Uterus (tissue), 4 donors: Measurements from ENCODE around the gene SV2C. TPM values are rescaled to one million over a fixed set of nuclear protein-coding genes. Genes with fewer than 3 reads are reported as not detected.

Source experiments
- DNase-seq, 2 donors: peaks; one replicate each; pipeline ENCODE4 v3.0.0-alpha.2; 2019 to 2020
- H3K27ac ChIP-seq, 2 donors: fragments of 200-600 bp; sonication (generic); 1 replicate in 1 of 2; 2 replicates in 1 of 2; pipeline ENCODE4 v1.5.1; 2016 to 2018
- H3K27me3 ChIP-seq, 2 donors: fragments of 200-600 bp; sonication (generic); one replicate each; pipeline ENCODE4 v1.5.1; 2018 to 2019; ENCODE audit warnings: control low read depth in 1 of 2
- H3K36me3 ChIP-seq, 2 donors: fragments of 200-600 bp; sonication (generic); one replicate each; pipeline ENCODE4 v1.5.1; 2019; ENCODE audit warnings: control low read depth in 1 of 2
- H3K4me1 ChIP-seq, 2 donors: fragments of 200-600 bp; sonication (generic); one replicate each; pipeline ENCODE4 v1.5.1; 2018 to 2019; ENCODE audit warnings: control low read depth in 1 of 2
- H3K4me3 ChIP-seq, 2 donors: fragments of 200-600 bp; sonication (generic); 1 replicate in 1 of 2; 2 replicates in 1 of 2; pipeline ENCODE4 v1.5.1; 2018 to 2019; ENCODE audit warnings: mild to moderate bottlenecking in 1 of 2
- H3K9me3 ChIP-seq, 2 donors: fragments of 200-600 bp; sonication (generic); one replicate each; pipeline ENCODE4 v1.5.1; 2019; ENCODE audit warnings: control low read depth in 1 of 2
- CTCF ChIP-seq, 4 experiments: fragments of 200-600 bp in 2 of 4; fragments of 450-650 bp in 2 of 4; sonication (generic) in 2 of 4; IDR thresholded peaks; one replicate each; pipeline ENCODE4 v1.5.1; 2016 to 2019; ENCODE audit warnings: antibody characterized with exemption in 4 of 4, mild to moderate bottlenecking in 2 of 4, moderate library complexity in 1 of 4
- POLR2A ChIP-seq, 2 donors: fragments of 450-650 bp; IDR thresholded peaks; one replicate each; pipeline ENCODE4 v1.6.1; 2016; ENCODE audit warnings: antibody characterized with exemption in 2 of 2, mild to moderate bottlenecking in 1 of 2, moderate library complexity in 1 of 2
- intact Hi-C: fragments of 100-400 bp; cut with DNase I; formaldehyde crosslinking; loops from one replicate; pipeline ENCODE4 v1.15.1; 2023; ENCODE audit warnings: low total_unique reads
- total RNA-seq, 4 donors: library from RNA; depleted of rRNA in 3 of 4; stranded (reverse); fragments of >200 nt in 3 of 4; gene quantifications; one replicate each; pipeline versions ENCODE4 v1.1.0 to v1.2.4, GENCODE V29; 2014 to 2023
- donor health status: DM: yes; HTN: yes; CAD: no.

SV2C gene
- total RNA-seq, 4 donors from 2014 or later: 0.21 to 3.7 TPM; not detected in 2

GRCh38 chr5:76046741-76047140 lies 36.4 kb upstream of the SV2C start:
- no peaks in the 10 kb centered on the region for H3K27me3 ChIP-seq
- H3K27ac ChIP-seq: no peak overlapping the region
- no peaks in the 10 kb centered on the region for H3K9me3 ChIP-seq
- no peaks in the 10 kb centered on the region for H3K36me3 ChIP-seq
- no peak for TF ChIP-seq POLR2A (IDR thresholded peaks at IDR 0.05)
- no peak for TF ChIP-seq CTCF (IDR thresholded peaks at IDR 0.05)
- H3K4me3 ChIP-seq: no peak overlapping the region
- intact Hi-C loops: no loop called here
- no peak for DNase-seq
- no peaks in the 10 kb centered on the region for H3K4me1 ChIP-seq

- Histone ChIP-seq H3K27ac (no peak overlapping the region), H3K27me3 (no peaks in the 10 kb centered on the region), H3K4me1 (no peaks in the 10 kb centered on the region), H3K4me3 (no peak overlapping the region), H3K9me3 (no peaks in the 10 kb centered on the region), H3K36me3 (no peaks in the 10 kb centered on the region)
- no peak for DNase-seq
- intact Hi-C loops: no loop called here
- no peak for TF ChIP-seq CTCF (IDR thresholded peaks at IDR 0.05)
- no peak for TF ChIP-seq POLR2A (IDR thresholded peaks at IDR 0.05)
These were observed 33.0 kb upstream of the SV2C start for GRCh38 chr5:76050134-76050533.

GRCh38 chr5:76062502-76063041 lies 20.6 kb upstream of the SV2C start:
- no peak for DNase-seq
- Histone ChIP-seq H3K9me3 (no peaks in the 10 kb centered on the region), H3K4me1 (no peaks in the 10 kb centered on the region), H3K4me3 (no peak overlapping the region), H3K27ac (no peak overlapping the region), H3K27me3 (no peaks in the 10 kb centered on the region), H3K36me3 (no peaks in the 10 kb centered on the region)
- TF ChIP-seq POLR2A (IDR thresholded peaks at IDR 0.05): no peak
- intact Hi-C loops: no loop called here

GRCh38 chr5:76065258-76065657 lies 17.9 kb upstream of the SV2C start:
- intact Hi-C loops: no loop called here

GRCh38 chr5:76069061-76069735 lies 14.0 kb upstream of the SV2C start:
- H3K4me1 ChIP-seq: no peaks in the 10 kb centered on the region
- H3K27me3 ChIP-seq: no peaks in the 10 kb centered on the region
- TF ChIP-seq POLR2A (IDR thresholded peaks at IDR 0.05): no peak
- no peak for TF ChIP-seq CTCF (IDR thresholded peaks at IDR 0.05)
- intact Hi-C loops: no loop called here
- no peaks in the 10 kb centered on the region for H3K9me3 ChIP-seq
- H3K27ac ChIP-seq: no peak overlapping the region
- DNase-seq: no peak
- no peaks in the 10 kb centered on the region for H3K36me3 ChIP-seq
- H3K4me3 ChIP-seq: no peak overlapping the region

More at GRCh38 chr5:76065258-76065657, 17.9 kb upstream of the SV2C start:
- no peaks in the 10 kb centered on the region for H3K4me1 ChIP-seq
- no peak for TF ChIP-seq POLR2A (IDR thresholded peaks at IDR 0.05)
- no peak for TF ChIP-seq CTCF (IDR thresholded peaks at IDR 0.05)
- no peak overlapping the region for H3K4me3 ChIP-seq
- no peaks in the 10 kb centered on the region for H3K27me3 ChIP-seq
- no peaks in the 10 kb centered on the region for H3K9me3 ChIP-seq
- no peak for DNase-seq
- H3K27ac ChIP-seq: no peak overlapping the region
- H3K36me3 ChIP-seq: no peaks in the 10 kb centered on the region
